HG02885 (cell line): ENCODE results near the gene PRAMEF1.
"Not testable (repeated sequence)": the region's sequence is repeated elsewhere in the genome, so short reads cannot be mapped to it uniquely, and the experiment has no call there.

ENCODE experiments used
- ATAC-seq: cut with Tn5 transposase; IDR thresholded peaks from one replicate; pipeline ENCODE4 v1.9.1; 2021; ENCODE audit warnings: mild to moderate bottlenecking; ENCODE audit not compliant: unreplicated experiment, poor library complexity

Gene PRAMEF1, protein sequence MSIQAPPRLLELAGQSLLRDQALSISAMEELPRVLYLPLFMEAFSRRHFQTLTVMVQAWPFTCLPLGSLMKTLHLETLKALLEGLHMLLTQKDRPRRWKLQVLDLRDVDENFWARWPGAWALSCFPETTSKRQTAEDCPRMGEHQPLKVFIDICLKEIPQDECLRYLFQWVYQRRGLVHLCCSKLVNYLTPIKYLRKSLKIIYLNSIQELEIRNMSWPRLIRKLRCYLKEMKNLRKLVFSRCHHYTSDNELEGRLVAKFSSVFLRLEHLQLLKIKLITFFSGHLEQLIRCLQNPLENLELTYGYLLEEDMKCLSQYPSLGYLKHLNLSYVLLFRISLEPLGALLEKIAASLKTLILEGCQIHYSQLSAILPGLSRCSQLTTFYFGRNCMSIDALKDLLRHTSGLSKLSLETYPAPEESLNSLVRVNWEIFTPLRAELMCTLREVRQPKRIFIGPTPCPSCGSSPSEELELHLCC

DNA sequence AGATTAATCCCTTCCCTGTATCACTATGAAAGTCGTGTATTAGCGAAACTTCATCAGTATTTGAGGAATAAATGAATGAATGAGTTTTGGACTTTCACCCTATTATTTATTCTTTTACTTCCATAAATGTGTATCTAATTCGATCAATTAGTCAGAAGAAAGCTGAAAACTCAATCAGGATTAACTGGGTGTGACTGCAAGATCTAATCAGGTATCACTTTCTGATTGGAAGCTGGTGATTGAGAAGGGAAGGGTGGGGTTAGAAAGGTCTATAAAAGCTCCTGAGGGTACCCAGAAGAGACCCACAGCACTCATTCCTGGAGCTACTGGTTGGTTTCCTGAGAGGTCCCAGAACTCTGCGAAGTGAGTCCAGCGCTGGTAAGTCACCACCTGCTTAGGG is at the start of gene PRAMEF1:
Gene PRAMEF1 (plus strand): TSS at position 301 of the 400 bp plus-strand sequence. CDS start 1,831 bp downstream, outside the sequence.
- ATAC-seq: not testable (repeated sequence)

DNA sequence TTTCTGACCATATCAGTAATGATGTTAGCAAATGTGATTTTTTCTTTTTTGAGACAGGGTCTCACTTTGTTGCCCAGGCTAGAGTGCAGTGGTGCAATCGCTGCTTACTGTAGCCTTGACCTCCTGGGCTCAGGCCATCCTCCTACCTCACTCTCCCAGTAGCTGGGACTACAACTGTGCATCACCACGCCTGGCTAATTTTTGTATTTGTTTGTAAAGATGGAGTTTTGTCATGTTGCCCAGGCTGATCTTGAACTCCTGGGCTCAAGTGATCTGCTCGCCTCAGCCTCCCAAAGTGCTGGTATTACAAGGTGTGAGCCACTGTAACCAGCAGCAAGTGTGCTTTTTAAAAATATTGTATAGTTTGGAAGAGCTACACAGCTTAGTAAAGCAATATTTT is 49.3 kb upstream of the PRAMEF1 start:
- ATAC-seq: no peak

DNA sequence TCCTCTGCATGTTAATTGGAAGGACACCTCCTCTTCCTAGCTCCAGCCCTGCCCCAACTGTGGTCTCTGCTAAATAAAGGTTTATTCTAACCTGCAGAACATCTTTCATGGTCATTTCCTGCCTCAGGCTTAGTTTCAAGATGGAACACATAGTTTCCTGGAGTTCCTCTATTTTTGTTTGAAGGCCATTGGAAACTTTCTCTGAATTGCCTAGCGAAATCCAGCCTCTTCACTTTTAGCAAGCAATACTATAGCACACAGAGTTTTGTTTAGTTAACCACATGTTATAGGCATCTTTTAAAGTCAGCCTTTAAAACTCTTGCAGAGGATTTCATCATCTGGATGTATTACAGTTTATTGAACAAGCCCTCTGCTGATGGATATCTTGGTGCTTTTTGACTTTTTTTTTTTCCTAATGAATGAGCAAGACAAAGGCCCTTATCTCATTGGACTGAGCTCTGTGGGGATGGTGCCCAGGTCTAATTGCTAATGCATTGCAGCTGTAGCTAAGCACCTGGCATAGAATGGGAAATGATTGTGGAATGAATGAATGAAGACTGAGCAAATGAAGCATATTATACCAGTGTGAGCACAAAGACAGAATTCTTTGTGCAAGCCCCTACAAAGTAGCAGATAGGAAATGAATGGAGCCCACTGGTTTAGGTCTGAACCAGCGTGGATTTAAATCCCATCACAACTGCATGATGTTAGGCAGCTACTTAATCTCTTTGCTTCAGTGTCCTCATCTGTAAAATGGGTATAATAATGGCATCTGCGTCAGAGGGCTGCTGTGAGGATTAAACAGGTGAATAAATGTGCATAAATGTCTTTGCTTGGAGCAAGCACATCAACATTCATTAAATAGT is 45.8 kb upstream of the PRAMEF1 start:
- no peak for ATAC-seq

DNA sequence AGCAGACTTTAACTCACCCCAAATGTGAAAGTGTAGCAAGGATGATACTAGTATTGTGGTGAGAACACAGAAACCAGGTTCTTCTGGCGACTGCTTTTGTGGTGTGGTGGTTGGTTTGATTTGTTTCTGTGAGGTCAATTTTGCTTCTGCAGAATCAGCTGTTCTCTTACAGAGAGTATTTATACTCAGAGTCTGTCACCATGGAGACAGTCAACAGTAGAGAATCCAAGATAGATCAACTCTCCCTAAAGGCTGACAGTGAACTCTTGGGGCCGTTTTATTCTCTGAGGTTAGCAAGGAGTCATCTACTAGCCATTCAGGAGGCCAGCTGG is 45.2 kb upstream of the PRAMEF1 start, which contains the start of gene CFAP107:
Gene CFAP107 (plus strand): TSS at position 209 of the 332 bp plus-strand sequence. CDS start 231 bp downstream, outside the sequence.
- ATAC-seq: no peak

DNA sequence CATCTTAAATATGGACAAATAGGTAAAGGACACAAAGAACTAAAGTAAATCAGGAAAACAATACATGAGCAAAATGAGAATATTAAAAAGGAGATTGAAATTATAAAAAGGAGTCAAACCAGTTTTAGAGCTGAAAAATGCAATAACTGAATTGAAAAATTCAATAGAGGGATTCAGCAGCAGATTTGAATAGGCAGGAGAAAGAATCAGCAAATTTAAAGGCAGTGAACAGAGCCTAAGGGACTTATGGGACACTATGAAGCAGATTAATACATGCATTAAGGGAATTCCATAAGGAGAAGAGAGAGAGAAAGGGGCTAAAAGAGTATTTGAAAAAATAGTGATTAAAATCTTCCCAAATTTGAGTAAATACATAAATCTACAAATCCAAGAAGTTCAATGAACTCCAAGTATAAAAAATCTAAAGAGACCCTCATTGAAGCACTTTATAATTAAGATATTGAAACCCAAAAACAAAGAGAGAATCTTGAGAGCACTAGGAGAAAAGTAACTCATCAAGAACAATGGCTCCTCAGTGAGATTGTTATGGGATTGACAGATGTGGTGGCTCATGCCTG is 42.3 kb upstream of the PRAMEF1 start:
- no peak for ATAC-seq

DNA sequence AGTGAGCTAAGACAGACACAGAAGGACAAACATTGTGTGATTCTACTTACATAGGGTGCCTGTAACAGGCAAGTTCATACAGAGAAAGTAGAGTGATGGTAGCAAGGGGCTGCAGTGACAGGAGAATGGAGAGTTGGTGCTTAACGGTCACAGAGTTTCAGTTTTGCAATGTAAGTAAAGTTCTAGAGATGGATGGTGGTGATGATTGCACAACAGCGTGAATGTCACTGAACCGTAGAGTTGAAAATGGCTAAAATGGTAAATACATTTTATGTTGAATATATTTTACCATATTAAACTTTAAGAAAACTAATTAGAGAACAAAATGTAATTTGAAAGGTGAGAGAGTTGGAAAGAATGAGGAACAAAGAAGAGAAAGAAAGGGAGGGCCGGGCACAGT is 36.5 kb upstream of the PRAMEF1 start:
- ATAC-seq: no peak

DNA sequence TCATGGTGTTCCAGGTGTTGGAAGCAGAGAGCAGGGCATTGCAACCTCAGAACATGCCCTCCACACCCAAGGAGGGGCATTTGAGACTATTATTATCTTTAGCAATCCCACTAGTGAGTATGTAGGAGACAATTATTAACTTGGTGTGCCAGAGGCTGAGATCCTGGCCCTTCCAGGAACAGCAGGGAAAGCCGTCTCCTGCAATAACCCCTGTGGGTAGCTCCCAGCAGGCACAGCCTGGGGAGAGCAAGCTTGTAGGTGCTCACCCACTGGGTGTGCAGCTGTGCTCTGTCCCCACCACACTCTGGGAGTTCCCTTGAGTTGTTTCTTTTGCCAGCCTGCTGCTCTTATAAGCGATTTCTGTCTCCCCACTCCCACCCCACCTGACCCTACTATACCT is 34.9 kb upstream of the PRAMEF1 start:
- ATAC-seq: no peak

DNA sequence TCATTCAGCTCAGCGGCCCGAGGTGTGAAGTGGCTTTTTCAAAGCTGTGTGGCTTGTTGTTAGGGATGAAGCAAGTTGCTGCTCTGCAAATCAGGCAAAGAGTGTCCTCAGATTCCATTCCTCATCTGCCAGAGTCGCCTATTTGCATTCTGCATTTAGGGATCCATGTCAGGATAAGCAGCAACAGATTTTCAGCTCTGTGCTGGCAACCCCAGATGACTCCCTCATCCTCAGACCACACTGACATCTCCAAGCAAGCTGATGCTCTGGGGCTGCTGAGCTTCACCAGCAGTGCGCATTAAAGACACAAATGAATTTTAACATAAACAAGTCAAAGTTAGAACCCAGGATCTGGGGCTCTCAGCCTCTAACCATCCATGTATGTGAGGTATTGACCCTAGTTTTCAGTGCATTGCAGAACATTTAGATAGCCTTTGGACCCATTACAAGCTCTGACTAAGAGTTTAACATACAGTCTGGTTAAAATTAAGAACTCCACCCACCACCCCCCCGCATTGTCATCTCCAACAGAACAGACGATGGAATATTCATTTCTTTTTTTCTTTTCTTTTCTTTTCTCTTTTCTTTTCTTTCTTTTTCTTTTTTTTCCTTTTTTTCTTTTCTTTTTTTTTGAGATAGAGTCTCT is 34.3 kb upstream of the PRAMEF1 start:
- no peak for ATAC-seq

DNA sequence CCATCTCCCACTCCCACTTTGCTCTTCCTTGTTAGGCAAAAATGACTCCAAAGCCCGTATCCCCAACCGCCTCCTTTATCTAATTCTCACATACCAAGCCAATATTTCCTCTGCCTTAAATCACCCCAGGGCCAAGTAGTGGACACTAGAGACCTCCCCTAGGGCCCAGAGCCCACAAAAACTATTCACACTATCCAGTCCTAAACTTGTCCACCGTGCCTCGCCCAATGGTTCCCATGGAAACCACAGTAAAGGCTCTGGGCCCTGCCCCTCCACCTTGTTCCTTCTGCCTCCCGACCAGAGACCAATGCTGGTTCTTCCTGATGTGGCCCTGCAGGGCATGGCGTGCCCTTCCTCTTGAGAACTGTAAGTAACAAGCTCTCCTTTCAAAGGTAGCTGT is 33.4 kb upstream of the PRAMEF1 start:
- no peak for ATAC-seq

DNA sequence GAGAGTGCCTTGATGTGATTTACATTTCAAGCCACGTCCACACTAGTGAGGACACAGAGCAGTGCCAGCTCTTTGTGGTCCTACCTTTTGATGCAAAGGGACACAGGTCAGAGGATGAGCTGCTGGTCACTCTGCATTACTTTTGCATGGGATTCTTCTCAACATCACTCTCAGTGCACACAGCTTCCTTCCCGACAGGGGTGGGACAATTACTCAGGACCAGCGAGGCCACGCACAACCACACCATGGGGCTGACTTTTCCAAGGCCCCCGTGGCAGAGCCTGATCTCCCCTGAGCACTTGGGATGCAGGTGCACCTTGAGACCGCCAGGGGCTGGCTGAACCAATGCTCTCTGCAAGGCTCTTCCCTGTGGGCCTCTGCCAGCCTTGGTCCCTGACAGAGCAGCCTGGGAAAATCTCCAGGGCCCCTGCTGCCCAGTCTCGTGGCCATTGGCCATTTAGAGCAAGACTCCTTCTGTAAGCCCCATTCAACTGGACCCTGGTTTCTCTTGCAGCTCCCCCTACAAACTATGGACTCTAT is 30.9 kb upstream of the PRAMEF1 start:
- no peak for ATAC-seq

DNA sequence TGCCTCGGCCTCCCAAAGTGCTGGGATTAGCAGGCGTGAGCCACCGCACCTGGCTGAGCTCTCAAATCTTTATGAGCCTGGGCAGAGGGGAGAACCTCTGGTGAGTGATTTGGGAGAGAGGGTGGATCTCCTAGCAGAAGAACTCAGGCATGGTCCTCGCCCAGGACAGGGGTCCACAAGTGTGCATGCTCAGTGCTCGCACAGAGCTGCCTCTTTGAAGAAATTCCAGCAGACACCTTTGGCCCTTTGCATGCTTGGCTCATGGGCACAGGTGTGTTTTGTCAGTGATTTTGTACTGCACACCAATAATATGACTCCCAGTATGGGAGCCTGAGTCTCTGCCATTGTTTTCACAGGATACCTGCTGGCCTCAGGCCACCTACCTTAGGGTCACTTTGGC is 29.4 kb upstream of the PRAMEF1 start:
- ATAC-seq: no peak

DNA sequence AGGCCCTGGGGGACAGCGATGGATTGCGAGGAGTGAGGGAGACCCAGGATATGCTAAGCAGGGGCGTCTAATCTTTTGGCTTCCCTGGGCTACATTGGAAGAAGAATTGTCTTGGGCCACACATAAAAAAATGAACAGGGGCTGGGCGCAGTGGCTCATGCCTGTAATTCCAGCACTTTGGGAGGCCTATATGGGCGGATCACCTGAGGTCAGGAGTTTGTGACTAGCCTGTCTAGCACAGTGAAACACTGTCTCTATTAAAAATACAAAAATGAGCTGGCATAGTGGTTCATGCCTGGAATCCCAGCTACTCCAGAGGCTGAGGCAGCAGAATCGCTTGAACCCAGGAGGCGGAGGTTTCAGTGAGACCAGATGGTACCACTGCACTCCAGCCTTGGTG is 28.4 kb upstream of the PRAMEF1 start:
- no peak for ATAC-seq

DNA sequence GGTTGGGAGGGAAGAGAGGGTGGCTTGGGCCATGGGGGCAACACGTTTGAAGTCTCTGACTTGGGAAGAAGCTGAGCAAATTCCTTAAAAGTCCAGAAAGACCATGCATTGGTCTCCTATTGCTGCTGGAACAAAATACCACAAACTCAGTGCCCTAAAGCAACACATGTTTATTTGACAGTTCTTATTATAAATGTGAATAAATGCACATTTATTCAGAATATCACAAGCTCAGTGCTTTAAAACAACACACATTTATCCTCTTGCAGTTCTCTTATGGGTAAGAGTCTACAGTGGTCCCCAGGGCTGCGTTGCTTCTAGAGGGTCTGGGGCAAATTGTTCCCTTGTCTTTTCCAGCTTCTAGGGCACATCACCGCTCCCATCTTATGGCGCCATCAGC is 27.7 kb upstream of the PRAMEF1 start:
- no peak for ATAC-seq

DNA sequence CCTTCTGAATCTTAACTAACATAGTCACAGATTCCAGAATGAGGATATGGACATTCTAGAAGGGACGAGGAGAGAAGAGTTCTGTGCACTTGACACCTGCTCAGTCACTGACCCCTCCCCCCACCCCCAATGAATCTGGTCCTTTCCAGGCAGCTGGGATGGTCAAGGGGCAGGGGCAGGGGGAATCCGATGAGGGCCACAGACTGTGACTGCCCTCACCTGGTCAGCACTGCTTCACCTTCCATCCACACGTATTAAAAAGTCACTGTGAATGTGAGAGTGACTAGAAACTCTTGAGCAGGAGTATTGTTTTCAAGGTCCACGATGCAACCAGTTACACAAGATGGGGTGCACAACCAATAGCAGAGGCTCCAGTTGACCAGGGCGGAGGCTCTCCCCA is 27.2 kb upstream of the PRAMEF1 start:
- ATAC-seq: no peak

DNA sequence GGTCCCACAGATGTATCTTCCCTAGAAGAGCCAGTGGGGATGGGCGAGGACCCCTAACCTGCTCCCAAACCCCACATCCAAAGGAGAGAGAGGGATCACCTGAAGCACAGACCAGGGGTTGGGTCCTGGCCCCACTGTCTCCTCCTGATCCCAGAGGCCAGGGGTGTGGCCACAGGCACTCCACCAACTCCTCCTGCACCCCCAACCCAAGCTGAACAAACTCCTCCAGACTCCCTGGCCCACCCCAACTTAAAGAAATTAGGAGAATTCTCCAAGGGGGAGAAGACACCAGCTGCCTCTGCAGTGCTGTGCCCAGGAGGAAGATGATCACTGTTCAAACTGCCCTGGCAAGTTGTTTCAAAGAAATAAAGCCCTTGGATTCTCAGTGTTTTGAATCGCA is 22.2 kb upstream of the PRAMEF1 start:
- ATAC-seq: no peak

DNA sequence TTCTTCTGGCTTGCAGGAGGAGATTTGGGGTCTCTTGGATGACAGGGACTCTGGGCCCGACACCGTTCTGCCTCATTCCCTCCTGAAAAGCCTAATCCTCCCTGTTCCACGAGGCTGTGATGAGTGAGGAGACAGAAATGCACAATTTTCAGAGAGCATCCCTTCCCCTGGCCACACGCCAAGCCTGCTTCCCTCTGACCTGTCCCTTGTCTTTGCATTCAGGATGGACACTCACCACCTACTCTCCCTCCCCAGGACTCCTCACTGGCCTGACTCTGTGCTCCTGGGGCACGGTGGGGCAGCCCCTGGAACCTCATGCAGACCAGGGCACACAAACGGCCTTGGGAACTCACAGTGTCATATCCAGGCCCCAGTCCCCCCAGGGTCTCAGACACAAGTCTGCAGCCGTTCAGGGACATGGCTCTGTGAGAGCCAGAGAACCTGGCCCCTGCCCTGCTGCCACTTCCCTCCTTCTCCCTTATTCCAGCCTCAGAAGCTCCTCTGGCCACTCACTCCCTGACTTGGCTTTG is 21.2 kb upstream of the PRAMEF1 start:
- no peak for ATAC-seq

DNA sequence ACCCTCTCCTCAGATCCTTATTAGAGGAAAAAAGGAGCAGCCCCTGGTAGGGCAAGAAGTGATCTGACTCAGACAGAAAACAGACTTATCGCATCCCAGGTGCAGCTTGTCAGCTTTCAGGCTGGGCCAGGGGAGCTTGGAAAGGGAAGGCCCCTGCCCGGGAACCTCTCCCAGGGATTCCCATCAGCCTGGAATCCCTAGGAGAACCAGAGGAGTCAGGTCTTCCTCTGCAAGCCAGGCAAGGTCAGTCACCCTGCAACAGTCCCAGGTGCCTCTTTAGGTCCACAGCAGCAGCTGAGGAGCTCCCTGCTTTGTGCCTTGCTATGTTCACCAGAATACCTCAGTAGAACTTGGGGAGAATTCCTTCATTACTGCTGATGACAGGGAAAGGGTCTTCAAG is 20.6 kb upstream of the PRAMEF1 start:
- ATAC-seq: no peak

DNA sequence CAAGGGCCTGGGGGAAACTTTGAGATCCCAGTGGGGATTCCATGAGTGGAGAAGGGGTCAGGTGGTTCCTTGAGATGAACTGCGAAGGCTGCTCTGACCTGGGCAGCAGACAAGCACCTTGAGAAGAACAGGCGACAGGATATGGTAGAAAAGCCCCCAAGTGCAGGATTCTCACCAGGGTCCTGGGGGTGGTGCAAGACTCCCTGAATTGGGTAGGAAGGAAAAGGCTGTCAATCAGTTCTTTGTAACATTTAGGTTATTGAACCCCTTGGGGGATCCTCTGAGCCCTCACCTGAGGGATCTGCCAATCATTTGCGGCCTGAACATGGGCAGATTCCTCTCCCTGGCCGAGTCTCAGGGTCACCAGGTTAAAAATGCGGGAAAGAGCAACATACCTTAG is 20.0 kb upstream of the PRAMEF1 start:
- no peak for ATAC-seq

DNA sequence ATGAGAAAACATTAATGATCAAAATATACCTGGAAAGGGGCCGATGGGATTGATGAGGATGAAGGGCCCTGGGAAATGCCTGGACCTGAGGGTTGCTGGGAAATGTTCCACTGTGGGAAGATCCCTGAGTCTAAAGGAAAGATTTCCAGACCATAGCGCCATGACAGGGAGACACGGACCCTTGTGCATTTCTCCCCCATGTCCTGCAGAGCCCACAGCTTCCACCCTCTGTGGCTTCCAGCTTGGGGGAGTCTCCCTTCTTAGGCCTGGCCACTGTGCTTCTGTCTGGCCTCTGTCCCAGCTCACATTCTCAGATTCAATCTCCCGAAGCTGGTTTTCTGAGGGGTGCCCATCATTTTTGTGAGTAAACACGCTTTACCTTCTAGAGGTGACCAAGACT is 18.7 kb upstream of the PRAMEF1 start:
- no peak for ATAC-seq

DNA sequence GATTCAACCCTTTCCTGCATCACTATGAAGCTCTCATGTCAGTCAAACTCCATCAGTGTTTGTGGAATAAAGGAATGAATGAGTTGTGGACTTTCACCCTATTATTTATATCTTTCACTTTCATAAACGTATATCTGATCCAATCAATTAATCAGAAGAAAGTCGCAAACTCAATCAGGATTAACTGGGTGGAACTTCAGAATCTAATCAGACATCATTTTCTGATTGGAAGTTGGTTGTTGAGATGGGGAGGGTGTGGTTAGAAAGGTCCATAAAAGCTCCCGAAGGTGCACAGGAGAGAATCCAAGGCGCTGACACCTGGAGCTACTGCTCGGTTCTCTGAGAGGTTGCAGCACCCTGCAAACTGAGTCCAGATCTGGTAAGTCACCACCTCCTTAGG is 17.8 kb upstream of the PRAMEF1 start, which contains the start of gene PRAMEF12:
Gene PRAMEF12 (plus strand): TSS at position 301 of the 400 bp plus-strand sequence. CDS start 1,130 bp downstream, outside the sequence.
- no peak for ATAC-seq
